ENCODE results near the gene UTP4. TPM values are rescaled to one million over a fixed set of nuclear protein-coding genes. Genes with fewer than 3 reads are reported as not detected.

UTP4 gene
- total RNA-seq, 2 donors from 2014 or later, result 19.2 to 32.9 TPM

- Histone ChIP-seq H3K4me1 (peaks cover 11% of the 10 kb centered on the region), H3K27me3 (no peaks in the 10 kb centered on the region), H3K4me3 (no peak overlapping the region), H3K9me3 (no peaks in the 10 kb centered on the region), H3K27ac (peak overlapping the region; percentile 47), H3K9ac (ENCODE audit: low read depth in 2 of 2, low read length in 2 of 2) (no peak overlapping the region), H3K36me3 (peaks cover 4% of the 10 kb centered on the region)
- intact Hi-C loops (cut with DNase I), result no loop called here
- TF ChIP-seq CTCF (IDR thresholded peaks at IDR 0.05), result no peak
- no peak for DNase-seq
Observed at GRCh38 chr16:69171325-69172084, 39.1 kb downstream of the UTP4 start.

- intact Hi-C loops (cut with DNase I), result no loop called here
- no peaks in the 10 kb centered on the region for H3K36me3 ChIP-seq
- no peak for TF ChIP-seq CTCF (IDR thresholded peaks at IDR 0.05)
Observed at GRCh38 chr16:69176033-69176800, 43.8 kb downstream of the UTP4 start.

GRCh38 chr16:69179328-69180010 is 47.0 kb downstream of the UTP4 start:
- peak; percentile 85 for DNase-seq
- peak overlapping the region; percentile 66 for H3K27ac ChIP-seq
- no peaks in the 10 kb centered on the region for H3K4me1 ChIP-seq
- intact Hi-C loops (cut with DNase I), result no loop called here
- no peaks in the 10 kb centered on the region for H3K36me3 ChIP-seq
- H3K9ac ChIP-seq (ENCODE audit: low read depth in 2 of 2, low read length in 2 of 2), result peak overlapping the region in 1 of 2 donors; percentile 13
- H3K9me3 ChIP-seq, result no peaks in the 10 kb centered on the region
- no peak overlapping the region for H3K4me3 ChIP-seq
- TF ChIP-seq CTCF (IDR thresholded peaks at IDR 0.05), result no peak
- H3K27me3 ChIP-seq, result no peaks in the 10 kb centered on the region

More at GRCh38 chr16:69176033-69176800, 43.8 kb downstream of the UTP4 start:
- Histone ChIP-seq H3K4me1 (peaks cover 11% of the 10 kb centered on the region), H3K9ac (ENCODE audit: low read depth in 2 of 2, low read length in 2 of 2) (no peak overlapping the region), H3K4me3 (no peak overlapping the region), H3K27me3 (no peaks in the 10 kb centered on the region), H3K9me3 (no peaks in the 10 kb centered on the region), H3K27ac (no peak overlapping the region)
- DNase-seq, result no peak

GRCh38 chr16:69180011-69180338 is 47.5 kb downstream of the UTP4 start:
- H3K4me3 ChIP-seq, result no peak overlapping the region
- H3K4me1 ChIP-seq, result no peaks in the 10 kb centered on the region
- peak overlapping the region; percentile 66 for H3K27ac ChIP-seq
- H3K9ac ChIP-seq (ENCODE audit: low read depth in 2 of 2, low read length in 2 of 2), result peak overlapping the region in 1 of 2 donors; percentile 13
- no peak for DNase-seq
- no peaks in the 10 kb centered on the region for H3K27me3 ChIP-seq
- H3K36me3 ChIP-seq, result no peaks in the 10 kb centered on the region
- H3K9me3 ChIP-seq, result no peaks in the 10 kb centered on the region
- TF ChIP-seq CTCF (IDR thresholded peaks at IDR 0.05), result no peak
- intact Hi-C loops (cut with DNase I), result no loop called here

GRCh38 chr16:69182730-69183416 is 50.4 kb downstream of the UTP4 start:
- H3K9ac ChIP-seq (ENCODE audit: low read depth in 2 of 2, low read length in 2 of 2), result no peak overlapping the region
- H3K9me3 ChIP-seq, result no peaks in the 10 kb centered on the region
- H3K27me3 ChIP-seq, result no peaks in the 10 kb centered on the region
- no peak overlapping the region for H3K27ac ChIP-seq
- H3K4me3 ChIP-seq, result no peak overlapping the region
- TF ChIP-seq CTCF (IDR thresholded peaks at IDR 0.05), result no peak
- DNase-seq, result no peak
- H3K36me3 ChIP-seq, result no peaks in the 10 kb centered on the region
- intact Hi-C loops (cut with DNase I), result no loop called here
- H3K4me1 ChIP-seq, result no peaks in the 10 kb centered on the region
